ENCODE results near the gene ARHGEF4.

ARHGEF4 gene

GRCh38 chr2:130848526-130849210, 12.0 kb downstream of the ARHGEF4 start:
- CTCF ChIA-PET, result interaction anchor here (1.0 kb wide), 2 partner anchors 9 to 25 kb away, joined by 3 to 6 read pairs; no protein-coding TSS in a partner anchor
- POLR2A ChIA-PET, result no interaction called here
- no peak for DNase-seq (ENCODE audit: extremely low spot score)
- TF ChIP-seq CTCF (IDR thresholded peaks at IDR 0.05; ENCODE audit: control extremely low read depth, extremely low read depth, low read depth, missing control alignments), result no peak

GRCh38 chr2:130849896-130850787, 13.4 kb downstream of the ARHGEF4 start:
- ChIA-PET POLR2A (no interaction called here), CTCF (interaction anchor here (0.6 to 2.1 kb wide), 3 partner anchors 21 to 30 kb away, joined by 3 to 5 read pairs (median 5); no protein-coding TSS in a partner anchor)
- no peak for DNase-seq (ENCODE audit: extremely low spot score)
- TF ChIP-seq CTCF (IDR thresholded peaks at IDR 0.05; ENCODE audit: control extremely low read depth, extremely low read depth, low read depth, missing control alignments), result no peak

GRCh38 chr2:130850788-130851623, 14.3 kb downstream of the ARHGEF4 start:
- no peak for DNase-seq (ENCODE audit: extremely low spot score)
- TF ChIP-seq CTCF (IDR thresholded peaks at IDR 0.05; ENCODE audit: control extremely low read depth, extremely low read depth, low read depth, missing control alignments), result no peak
- POLR2A ChIA-PET, result no interaction called here
- CTCF ChIA-PET, result interaction anchor here (1.1 to 2.5 kb wide), 4 partner anchors 22 to 70 kb away, joined by 3 to 12 read pairs (median 5); no protein-coding TSS in a partner anchor

- TF ChIP-seq CTCF (IDR thresholded peaks at IDR 0.05; ENCODE audit: control extremely low read depth, extremely low read depth, low read depth, missing control alignments), result no peak
- ChIA-PET POLR2A (no interaction called here), CTCF (interaction anchor here (1.1 to 2.5 kb wide), 4 partner anchors 22 to 69 kb away, joined by 3 to 12 read pairs (median 5); no protein-coding TSS in a partner anchor)
- DNase-seq (ENCODE audit: extremely low spot score), result no peak
These were observed 15.1 kb downstream of the ARHGEF4 start for GRCh38 chr2:130851624-130852382.

- ChIA-PET CTCF (interaction anchor here (2.1 to 2.5 kb wide), 2 partner anchors 21 to 33 kb away, joined by 5 to 12 read pairs; no protein-coding TSS in a partner anchor), POLR2A (no interaction called here)
- no peak for DNase-seq (ENCODE audit: extremely low spot score)
- TF ChIP-seq CTCF (IDR thresholded peaks at IDR 0.05; ENCODE audit: control extremely low read depth, extremely low read depth, low read depth, missing control alignments), result no peak
These were observed 15.9 kb downstream of the ARHGEF4 start for GRCh38 chr2:130852521-130853115.
